Loucy (cell line): ENCODE results near the gene MFGE8.

ENCODE experiments used
- H2AFZ ChIP-seq: fragments of 200-600 bp; sonication (generic); 2 replicates; pipeline ENCODE4 v1.6.0; 2016; ENCODE audit warnings: antibody characterized with exemption, mild to moderate bottlenecking, low read length, moderate library complexity
- H3F3A ChIP-seq: fragments of 200-600 bp; 2 replicates; pipeline ENCODE4 v1.6.0; 2016; ENCODE audit warnings: antibody characterized with exemption, low read depth, mild to moderate bottlenecking
- H3K27me3 ChIP-seq: fragments of 200-600 bp; sonication (generic); 2 replicates; pipeline ENCODE4 v1.6.1; 2014; ENCODE audit warnings: low read length, mild to moderate bottlenecking; ENCODE audit not compliant: insufficient read depth, poor library complexity, severe bottlenecking
- H3K36me3 ChIP-seq: fragments of 200-600 bp; sonication (generic); 2 replicates; pipeline ENCODE4 v1.6.1; 2016; ENCODE audit warnings: low read length; ENCODE audit not compliant: insufficient read depth
- H3K4me1 ChIP-seq: fragments of 200-600 bp; sonication (generic); 2 replicates; pipeline ENCODE4 v1.5.1; 2014; ENCODE audit warnings: low read length, mild to moderate bottlenecking; ENCODE audit not compliant: insufficient read depth, poor library complexity, severe bottlenecking
- H3K4me2 ChIP-seq: fragments of 200-600 bp; sonication (generic); 2 replicates; pipeline ENCODE4 v1.6.0; 2014; ENCODE audit warnings: antibody characterized with exemption, low read length, low read depth, mild to moderate bottlenecking; ENCODE audit not compliant: poor library complexity, severe bottlenecking
- H3K4me3 ChIP-seq: fragments of 200-600 bp; sonication (generic); 2 replicates; pipeline ENCODE4 v1.5.1; 2014; ENCODE audit warnings: low read length, mild to moderate bottlenecking, mixed read lengths; ENCODE audit not compliant: poor library complexity, severe bottlenecking
- H3K79me2 ChIP-seq: fragments of 200-600 bp; sonication (generic); 2 replicates; pipeline ENCODE4 v1.6.1; 2014; ENCODE audit warnings: low read length; ENCODE audit not compliant: insufficient read depth
- H3K9ac ChIP-seq: fragments of 200-600 bp; sonication (generic); 2 replicates; pipeline ENCODE4 v1.6.0; 2014; ENCODE audit warnings: mild to moderate bottlenecking, low read depth, low read length, moderate library complexity; ENCODE audit not compliant: poor library complexity, severe bottlenecking
- H3K9me2 ChIP-seq: fragments of 200-600 bp; sonication (generic); replicated peaks from 2 replicates; pipeline ENCODE4 v1.6.1; 2016; ENCODE audit warnings: low read depth, low read length, mixed read lengths
- H3K9me3 ChIP-seq: fragments of 200-600 bp; sonication (generic); 2 replicates; pipeline ENCODE4 v1.6.1; 2014; ENCODE audit warnings: mild to moderate bottlenecking, antibody characterized with exemption, low read length, low read depth; ENCODE audit not compliant: insufficient read depth
- H4K20me1 ChIP-seq: fragments of 200-600 bp; sonication (generic); 2 replicates; pipeline ENCODE4 v1.6.0; 2014; ENCODE audit warnings: antibody characterized with exemption, low read length, mild to moderate bottlenecking; ENCODE audit not compliant: insufficient read depth, poor library complexity, severe bottlenecking
- CTCF ChIP-seq: fragments of 200-600 bp; sonication (generic); conservative IDR thresholded peaks from 2 replicates; pipeline ENCODE4 v1.5.1; 2014; ENCODE audit warnings: mild to moderate bottlenecking, antibody characterized with exemption, low read length
- EZH2phosphoT487 ChIP-seq: fragments of 200-600 bp; IDR thresholded peaks from 2 replicates; pipeline ENCODE4 v1.6.1; 2018; ENCODE audit warnings: antibody characterized with exemption, mild to moderate bottlenecking, moderate library complexity, borderline replicate concordance

Gene MFGE8

DNA sequence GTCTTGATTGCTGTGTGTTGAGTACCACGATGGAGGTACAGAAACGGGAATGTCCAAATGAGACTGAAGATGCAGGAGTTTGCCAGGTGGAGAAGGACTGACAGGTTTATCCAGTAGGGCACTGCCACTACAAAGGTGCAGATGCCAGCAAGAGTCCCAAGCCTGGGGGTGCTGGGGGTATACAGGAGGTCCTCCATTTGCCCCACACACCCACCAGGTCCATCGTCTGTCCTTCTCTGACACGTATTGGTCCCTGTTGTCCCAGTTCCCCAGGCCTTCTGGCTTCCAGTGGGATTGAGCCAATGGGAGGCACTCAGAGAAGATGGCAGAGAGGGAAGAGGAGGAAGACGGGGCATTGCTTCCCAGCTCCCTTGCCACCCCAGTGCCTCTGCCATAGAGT is 24.5 kb downstream of the MFGE8 start:
- no peaks in the 10 kb centered on the region for H3K27me3 ChIP-seq
- no peaks in the 10 kb centered on the region for H3K9me2 ChIP-seq
- no peaks in the 10 kb centered on the region for H4K20me1 ChIP-seq
- H3K4me2 ChIP-seq = no peak overlapping the region
- no peaks in the 10 kb centered on the region for H3K79me2 ChIP-seq
- H3F3A ChIP-seq = no peaks in the 10 kb centered on the region
- H3K4me1 ChIP-seq = no peaks in the 10 kb centered on the region
- H2AFZ ChIP-seq = no peak overlapping the region
- no peak overlapping the region for H3K9ac ChIP-seq
- TF ChIP-seq EZH2phosphoT487 (no peak), CTCF (no peak)
- no peaks in the 10 kb centered on the region for H3K36me3 ChIP-seq
- H3K4me3 ChIP-seq = no peak overlapping the region
- H3K9me3 ChIP-seq = no peaks in the 10 kb centered on the region

DNA sequence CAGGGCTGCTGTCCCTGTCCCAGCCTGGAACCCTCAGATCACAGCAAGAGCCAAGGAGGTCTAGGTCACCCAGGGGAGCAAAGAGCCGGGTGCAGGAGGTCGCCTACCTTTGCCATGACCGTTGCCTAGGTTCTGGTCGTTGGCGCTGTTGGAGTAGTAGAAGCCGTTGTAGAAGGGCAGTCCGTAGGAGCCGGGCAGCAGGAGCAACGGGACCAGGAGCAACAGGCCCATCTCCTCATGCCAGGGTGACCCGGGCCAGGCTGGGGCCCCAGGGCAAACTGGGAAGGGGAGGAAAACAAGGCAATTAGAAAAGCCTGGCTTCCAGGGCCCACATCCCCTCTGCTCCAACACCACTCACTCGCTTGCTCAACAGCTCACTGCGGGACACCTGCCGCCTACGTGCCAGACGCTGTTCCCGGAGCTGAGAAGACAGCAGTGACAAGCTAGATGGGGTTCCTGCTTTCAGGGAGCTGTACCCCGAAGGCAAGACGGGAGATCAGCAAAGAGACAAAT is 26.1 kb downstream of the MFGE8 start:
- Histone ChIP-seq H3K36me3 (no peaks in the 10 kb centered on the region), H3K27me3 (no peaks in the 10 kb centered on the region), H3K9me2 (no peaks in the 10 kb centered on the region), H3K9ac (no peak overlapping the region), H3K4me2 (no peak overlapping the region), H3K4me1 (no peaks in the 10 kb centered on the region), H2AFZ (no peak overlapping the region), H3K79me2 (no peaks in the 10 kb centered on the region), H3K4me3 (no peak overlapping the region), H4K20me1 (no peaks in the 10 kb centered on the region), H3F3A (no peaks in the 10 kb centered on the region), H3K9me3 (no peaks in the 10 kb centered on the region)
- no peak for TF ChIP-seq CTCF
- no peak for TF ChIP-seq EZH2phosphoT487

DNA sequence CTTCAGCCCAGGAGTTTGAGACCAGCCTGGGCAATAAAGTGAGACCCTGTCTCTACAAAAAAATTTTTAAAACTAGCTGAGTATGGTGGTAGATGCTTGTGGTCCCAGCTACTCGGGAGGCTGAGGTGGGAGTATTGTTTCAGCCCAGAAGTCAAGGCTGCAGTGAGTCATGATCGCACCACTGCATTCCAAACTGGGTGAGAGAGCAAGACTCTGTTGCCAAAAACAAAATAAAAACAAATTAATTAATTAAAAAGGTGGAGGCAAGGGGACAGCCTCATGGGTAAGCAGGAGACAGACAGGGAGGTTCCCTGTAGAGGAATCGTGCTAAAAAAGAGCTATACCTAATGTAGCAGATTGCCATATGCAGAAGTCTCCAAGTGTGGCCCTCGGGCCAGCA is 30.4 kb downstream of the MFGE8 start:
- Histone ChIP-seq H3K36me3 (no peaks in the 10 kb centered on the region), H3K9me2 (no peaks in the 10 kb centered on the region), H3K79me2 (no peaks in the 10 kb centered on the region), H3F3A (no peaks in the 10 kb centered on the region), H3K4me1 (no peaks in the 10 kb centered on the region), H3K9me3 (no peaks in the 10 kb centered on the region), H3K4me2 (no peak overlapping the region), H3K27me3 (no peaks in the 10 kb centered on the region), H4K20me1 (no peaks in the 10 kb centered on the region), H3K9ac (no peak overlapping the region), H2AFZ (no peak overlapping the region), H3K4me3 (no peak overlapping the region)
- TF ChIP-seq EZH2phosphoT487 = no peak
- no peak for TF ChIP-seq CTCF
